Middle frontal gyrus (tissue), 1 donor: Measurements from ENCODE around the gene HERC6.
"Not testable (repeated sequence)": the region's sequence is repeated elsewhere in the genome, so short reads cannot be mapped to it uniquely, and the experiment has no call there.

Source experiments
- DNase-seq: peaks from one replicate; pipeline ENCODE4 v3.0.0-alpha.2; 2015; ENCODE audit warnings: low spot score; ENCODE audit errors: extremely low spot score

Gene HERC6

GRCh38 chr4:88378691-88379559 lies at the start of gene HERC6:
TSS of gene HERC6 (plus strand) at chr4:88378852. CDS start at chr4:88378922, 70 bp downstream.
- peak; percentile 49 for DNase-seq

- no peak for DNase-seq
Measured at GRCh38 chr4:88333741-88334405, 44.8 kb upstream of the HERC6 start.

DNA sequence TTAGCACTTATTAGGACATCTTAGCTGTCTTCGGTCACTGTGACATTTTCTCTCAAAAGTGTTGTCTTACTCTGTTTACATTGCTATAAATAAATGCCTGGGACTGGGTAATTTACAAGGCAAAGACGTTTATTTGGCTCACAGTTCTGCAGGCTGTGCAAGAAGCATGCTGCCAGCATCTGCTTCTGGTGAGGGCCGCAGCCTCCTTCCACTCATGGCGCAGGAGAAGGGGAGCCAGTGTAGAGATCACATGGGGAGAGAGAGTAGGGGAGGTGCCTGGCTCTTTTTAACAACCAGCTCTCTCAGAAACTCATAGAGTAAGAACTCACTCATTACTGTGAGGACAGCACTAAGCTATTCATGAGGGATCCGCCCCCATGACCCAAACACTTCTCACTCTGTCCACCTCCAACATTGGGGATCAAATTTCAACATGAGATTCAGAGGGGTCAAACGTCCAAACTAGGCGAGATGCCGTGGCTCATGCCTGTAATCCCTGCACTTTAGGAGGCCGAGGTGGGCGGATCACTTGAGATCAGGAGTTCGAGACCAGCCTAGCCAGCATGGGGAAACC lies 43.5 kb upstream of the HERC6 start:
- no peak for DNase-seq

- DNase-seq = peak; percentile 50
Measured at GRCh38 chr4:88341227-88342192, 37.1 kb upstream of the HERC6 start.

DNA sequence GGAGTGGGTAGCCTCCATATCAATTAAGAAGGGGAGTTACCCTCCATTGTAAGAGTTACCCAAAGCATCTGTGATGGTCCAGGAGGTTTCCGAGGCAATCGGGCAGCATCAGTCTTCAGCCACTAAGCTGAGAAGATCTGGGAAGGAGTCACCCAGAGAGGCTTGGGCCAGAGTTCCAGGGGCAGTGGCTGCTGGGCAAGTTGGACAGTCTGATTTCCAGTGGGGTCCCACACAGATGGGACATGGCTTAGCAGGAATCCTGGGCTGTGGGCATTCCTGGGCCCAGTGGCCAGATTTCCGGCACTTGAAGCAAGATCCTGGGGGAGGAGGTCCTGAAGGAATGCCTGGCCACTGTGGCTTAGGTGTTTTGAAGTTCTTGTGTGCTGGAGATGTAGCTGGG lies 31.8 kb upstream of the HERC6 start:
- not testable (repeated sequence) for DNase-seq

DNA sequence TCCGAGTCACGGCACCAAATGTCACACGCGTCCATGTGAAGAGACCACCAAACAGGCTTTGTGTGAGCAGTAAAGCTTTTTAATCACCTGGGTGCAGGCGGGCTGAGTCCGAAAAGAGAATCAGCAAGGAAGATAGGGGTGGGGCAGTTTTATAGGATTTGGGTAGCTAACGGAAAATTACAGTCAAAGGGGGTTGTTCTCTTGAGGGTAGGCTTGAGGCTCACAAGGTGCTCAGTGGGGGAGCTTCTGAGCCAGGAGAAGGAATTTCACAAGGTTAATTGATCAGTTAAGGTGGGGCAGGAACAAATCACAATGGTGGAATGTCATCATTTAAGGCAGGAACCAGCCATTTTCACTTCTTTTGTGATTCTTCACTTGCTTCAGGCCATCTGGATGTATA lies 29.9 kb upstream of the HERC6 start:
- DNase-seq = not testable (repeated sequence)

GRCh38 chr4:88350786-88351185 lies 27.9 kb upstream of the HERC6 start:
- no peak for DNase-seq

GRCh38 chr4:88352062-88352740 lies 26.5 kb upstream of the HERC6 start:
- no peak for DNase-seq

DNA sequence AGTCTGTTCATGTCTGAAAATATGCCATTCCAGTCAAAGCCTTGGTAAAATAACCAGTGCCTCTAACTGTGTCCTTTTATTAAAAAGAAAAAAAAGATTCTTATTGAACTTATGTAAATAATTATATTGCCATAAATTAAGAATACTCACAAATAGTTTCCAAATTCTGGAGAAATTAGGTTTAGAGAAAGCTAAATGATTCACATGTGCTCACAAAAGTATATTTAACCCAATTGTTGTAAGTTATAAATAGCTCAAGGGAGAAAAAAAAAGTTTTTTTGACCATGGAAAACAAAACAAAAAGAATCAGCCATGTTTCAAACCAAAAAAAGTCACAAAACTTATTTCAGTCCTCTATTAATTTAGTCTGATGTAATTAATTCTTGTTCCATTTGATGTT lies 25.3 kb upstream of the HERC6 start:
- no peak for DNase-seq

DNA sequence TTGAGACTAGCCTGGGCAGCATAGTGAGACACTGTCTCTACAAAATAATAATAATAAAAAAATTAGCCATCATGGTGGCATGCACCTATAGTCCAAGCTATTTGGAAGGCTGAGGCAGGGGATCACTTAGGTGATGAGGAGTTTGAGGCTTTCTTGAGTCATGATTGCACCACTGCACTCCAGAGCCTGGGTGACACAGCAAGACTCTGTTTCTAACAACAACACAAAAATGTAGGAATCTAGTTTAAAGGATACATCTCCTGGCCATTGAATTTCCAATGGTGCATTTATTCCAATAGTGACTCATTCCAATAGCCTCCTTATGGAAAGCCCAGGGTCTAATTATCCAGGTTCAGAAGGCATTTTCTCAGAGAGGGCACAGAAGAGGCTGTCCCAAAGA lies 21.9 kb upstream of the HERC6 start:
- DNase-seq = no peak

DNA sequence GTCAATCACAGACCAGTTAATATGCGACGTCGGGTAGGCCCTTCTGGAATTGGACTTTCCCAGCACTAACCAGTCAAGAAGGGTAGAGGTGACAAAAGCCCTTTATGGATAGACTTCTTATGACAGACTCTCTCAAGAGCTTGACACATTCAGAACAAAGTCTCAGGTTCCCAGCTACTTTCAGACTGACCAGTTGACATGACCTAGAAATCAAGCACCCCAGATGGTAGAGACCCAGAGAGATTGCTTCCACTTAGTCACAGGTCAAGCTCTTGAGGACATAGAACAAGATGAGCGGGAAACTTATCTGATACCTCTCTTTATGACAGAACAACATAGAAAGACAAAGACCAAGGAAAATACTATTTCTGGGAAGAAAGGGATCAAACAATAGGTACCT lies 21.4 kb upstream of the HERC6 start:
- DNase-seq = no peak

GRCh38 chr4:88359558-88359957 lies 19.1 kb upstream of the HERC6 start:
- DNase-seq = no peak

- no peak for DNase-seq
Measured at GRCh38 chr4:88360256-88360655, 18.4 kb upstream of the HERC6 start.

DNA sequence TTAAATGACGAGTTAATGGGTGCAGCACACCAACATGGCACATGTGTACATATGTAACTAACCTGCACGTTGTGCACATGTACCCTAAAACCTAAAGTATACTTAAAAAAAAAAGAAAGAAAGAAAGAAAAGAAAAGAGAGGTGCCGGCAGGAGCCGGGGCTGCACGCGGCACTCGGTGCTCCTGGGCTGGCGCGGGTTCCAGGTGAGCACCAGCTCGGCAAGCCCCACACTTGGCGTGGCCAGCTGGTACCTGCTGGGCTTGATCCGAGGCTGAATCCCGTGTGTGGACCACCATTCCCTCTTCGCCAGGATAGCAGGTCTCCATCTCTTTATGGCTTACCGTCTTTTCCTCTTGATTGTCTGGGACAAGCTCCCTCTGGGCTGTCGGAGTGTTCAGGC lies 17.9 kb upstream of the HERC6 start:
- DNase-seq = no peak

- DNase-seq = not testable (repeated sequence)
Measured at GRCh38 chr4:88361217-88361773, 17.4 kb upstream of the HERC6 start.

DNA sequence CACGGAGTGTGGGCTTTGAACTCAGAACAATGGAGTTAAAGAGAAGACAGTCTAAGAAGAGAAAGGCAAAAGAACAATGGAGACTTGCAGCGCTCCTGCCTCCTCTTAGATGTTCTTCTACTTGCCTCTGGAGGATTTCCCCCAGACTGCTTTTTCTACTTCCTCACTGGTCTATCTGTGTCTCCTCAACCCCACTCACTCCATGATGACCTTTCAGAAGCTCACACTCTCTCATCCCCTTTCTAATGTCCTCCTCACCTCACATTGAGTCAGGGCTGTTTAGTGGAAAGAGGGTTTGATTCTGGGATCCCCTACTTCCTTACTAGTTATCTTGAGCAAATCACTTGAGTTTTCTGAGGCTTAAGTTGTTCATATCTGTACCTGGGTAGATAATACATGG lies 12.2 kb upstream of the HERC6 start:
- no peak for DNase-seq

DNA sequence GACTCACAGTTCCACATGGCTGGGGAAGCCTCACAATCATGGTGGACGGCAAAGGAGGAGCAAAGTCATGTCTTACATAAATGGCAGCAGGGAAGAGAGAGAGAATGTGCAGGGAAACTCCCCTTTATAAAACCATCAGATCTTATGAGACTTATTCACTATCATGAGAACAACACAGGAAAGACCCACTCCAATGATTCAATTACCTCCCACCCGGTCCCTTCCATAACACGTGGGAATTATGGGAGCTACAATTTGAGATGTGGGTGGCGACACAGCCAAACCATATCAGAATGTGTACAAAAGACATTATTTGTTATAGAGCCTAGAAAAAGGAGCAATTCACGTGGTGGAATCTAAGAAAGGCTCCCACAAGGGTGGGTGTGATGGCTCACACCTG lies 10.8 kb upstream of the HERC6 start:
- DNase-seq = no peak

DNA sequence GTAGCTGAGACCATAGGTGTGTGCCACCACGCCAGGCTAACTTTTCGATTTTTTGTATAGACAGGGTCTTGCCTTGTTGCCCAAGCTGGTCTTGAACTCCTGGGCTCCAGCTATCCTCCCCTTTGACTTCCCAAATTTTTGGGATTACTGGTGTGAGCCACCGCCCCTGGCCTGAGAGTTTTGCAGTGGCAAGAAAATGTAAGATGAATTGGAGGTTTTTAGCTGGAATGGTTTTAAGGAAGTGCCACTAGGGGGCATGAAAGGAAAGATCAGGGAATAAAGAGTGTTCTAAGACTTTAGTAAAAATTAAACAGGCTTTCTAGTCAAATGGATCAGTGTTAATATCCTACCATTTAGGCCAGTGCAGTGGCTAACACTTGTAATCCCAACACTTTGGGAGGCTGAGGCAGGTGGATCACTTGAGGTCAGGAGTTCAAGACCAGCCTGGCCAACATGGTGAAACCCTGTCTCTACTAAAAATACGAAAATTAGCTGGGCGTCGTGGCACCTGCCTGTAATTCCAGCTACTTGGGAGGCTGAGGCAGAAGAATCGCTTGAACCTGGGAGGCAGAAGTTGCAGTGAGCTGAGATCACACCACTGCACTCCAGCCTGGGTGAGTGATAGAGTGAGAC lies 9.4 kb upstream of the HERC6 start:
- not testable (repeated sequence) for DNase-seq

- DNase-seq = no peak
Measured at GRCh38 chr4:88381123-88381522, 2.5 kb downstream of the HERC6 start.

GRCh38 chr4:88382621-88383020 lies 4.0 kb downstream of the HERC6 start:
- DNase-seq = no peak
